EH (cell line): ENCODE data around the gene LARGE1.

Experiments
- DNase-seq: peaks from one replicate; pipeline ENCODE4 v3.0.0-alpha.2; 2015; ENCODE audit warnings: low read depth

LARGE1 gene

GRCh38 chr22:33657670-33658069 is 262.6 kb downstream of the LARGE1 start:
- no peak for DNase-seq

- peak; percentile 15 for DNase-seq
These were observed 263.3 kb downstream of the LARGE1 start for GRCh38 chr22:33656808-33657628.

- no peak for DNase-seq
These were observed 265.9 kb downstream of the LARGE1 start for GRCh38 chr22:33654173-33654895.

GRCh38 chr22:33653532-33654063 is 266.7 kb downstream of the LARGE1 start:
- no peak for DNase-seq

- DNase-seq = peak; percentile 40
These were observed 267.7 kb downstream of the LARGE1 start for GRCh38 chr22:33652615-33653014.

- no peak for DNase-seq
These were observed 270.0 kb downstream of the LARGE1 start for GRCh38 chr22:33650244-33650643.

GRCh38 chr22:33648478-33648877 is 271.8 kb downstream of the LARGE1 start:
- no peak for DNase-seq

- no peak for DNase-seq
These were observed 279.4 kb downstream of the LARGE1 start for GRCh38 chr22:33640900-33641299.

GRCh38 chr22:33639588-33640254 is 280.6 kb downstream of the LARGE1 start:
- DNase-seq = no peak

GRCh38 chr22:33635766-33636165 is 284.5 kb downstream of the LARGE1 start:
- DNase-seq = no peak

- no peak for DNase-seq
These were observed 288.5 kb downstream of the LARGE1 start for GRCh38 chr22:33631777-33632176.

- DNase-seq = no peak
These were observed 294.3 kb downstream of the LARGE1 start for GRCh38 chr22:33625959-33626358.

- DNase-seq = no peak
These were observed 300.2 kb downstream of the LARGE1 start for GRCh38 chr22:33620085-33620484.

- no peak for DNase-seq
These were observed 313.8 kb downstream of the LARGE1 start for GRCh38 chr22:33606504-33606903.

GRCh38 chr22:33605666-33606065 is 314.6 kb downstream of the LARGE1 start:
- DNase-seq = no peak

- DNase-seq = peak; percentile 56
These were observed 315.1 kb downstream of the LARGE1 start for GRCh38 chr22:33605221-33605620.

- no peak for DNase-seq
These were observed 319.2 kb downstream of the LARGE1 start for GRCh38 chr22:33601062-33601461.

- DNase-seq = no peak
These were observed 319.7 kb downstream of the LARGE1 start for GRCh38 chr22:33600595-33600994.

GRCh38 chr22:33600113-33600512 is 320.2 kb downstream of the LARGE1 start:
- no peak for DNase-seq

GRCh38 chr22:33599596-33599995 is 320.7 kb downstream of the LARGE1 start:
- no peak for DNase-seq

GRCh38 chr22:33598821-33599220 is 321.5 kb downstream of the LARGE1 start:
- no peak for DNase-seq

- no peak for DNase-seq
These were observed 322.8 kb downstream of the LARGE1 start for GRCh38 chr22:33597274-33597985.
